22Rv1 (cell line): Measurements from ENCODE around the gene ADAMTS16.

ENCODE experiments used
- ZFX ChIP-seq: fragments of 450-650 bp; IDR thresholded peaks from 2 replicates; pipeline ENCODE4 v1.6.1; 2017; ENCODE audit warnings: antibody characterized with exemption, borderline replicate concordance
- TF ChIP-seq, protein P1 (sequence below): fragments of 450-650 bp; IDR thresholded peaks from 2 replicates; pipeline ENCODE4 v1.5.1; 2017; ENCODE audit warnings: mild to moderate bottlenecking

DNA sequence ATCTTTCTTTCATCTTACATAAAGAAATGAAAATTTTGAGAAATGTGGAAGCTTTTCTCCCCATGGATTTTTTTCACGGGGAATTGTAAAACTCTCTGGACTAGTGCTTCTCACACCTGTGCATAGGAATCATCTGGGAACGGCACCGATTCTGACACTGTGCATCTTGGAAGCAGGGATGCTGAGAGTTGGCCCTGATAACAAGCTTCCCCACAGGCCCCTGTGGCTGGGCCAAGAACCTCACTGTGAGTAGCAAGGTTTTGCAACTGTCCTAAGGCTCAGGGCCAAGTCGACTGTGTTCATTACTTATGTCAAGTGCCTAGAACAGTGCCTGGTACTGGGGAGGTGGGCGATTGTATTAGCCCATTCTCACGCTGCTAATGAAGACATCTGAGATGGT is 174.5 kb downstream of the ADAMTS16 start:
- TF ChIP-seq, protein P1, sequence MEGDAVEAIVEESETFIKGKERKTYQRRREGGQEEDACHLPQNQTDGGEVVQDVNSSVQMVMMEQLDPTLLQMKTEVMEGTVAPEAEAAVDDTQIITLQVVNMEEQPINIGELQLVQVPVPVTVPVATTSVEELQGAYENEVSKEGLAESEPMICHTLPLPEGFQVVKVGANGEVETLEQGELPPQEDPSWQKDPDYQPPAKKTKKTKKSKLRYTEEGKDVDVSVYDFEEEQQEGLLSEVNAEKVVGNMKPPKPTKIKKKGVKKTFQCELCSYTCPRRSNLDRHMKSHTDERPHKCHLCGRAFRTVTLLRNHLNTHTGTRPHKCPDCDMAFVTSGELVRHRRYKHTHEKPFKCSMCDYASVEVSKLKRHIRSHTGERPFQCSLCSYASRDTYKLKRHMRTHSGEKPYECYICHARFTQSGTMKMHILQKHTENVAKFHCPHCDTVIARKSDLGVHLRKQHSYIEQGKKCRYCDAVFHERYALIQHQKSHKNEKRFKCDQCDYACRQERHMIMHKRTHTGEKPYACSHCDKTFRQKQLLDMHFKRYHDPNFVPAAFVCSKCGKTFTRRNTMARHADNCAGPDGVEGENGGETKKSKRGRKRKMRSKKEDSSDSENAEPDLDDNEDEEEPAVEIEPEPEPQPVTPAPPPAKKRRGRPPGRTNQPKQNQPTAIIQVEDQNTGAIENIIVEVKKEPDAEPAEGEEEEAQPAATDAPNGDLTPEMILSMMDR = no peak
- no peak for TF ChIP-seq ZFX
